Left lung (tissue), 10 donors: Measurements from ENCODE around the gene GPD2. TPM values are rescaled to one million over a fixed set of nuclear protein-coding genes. Genes with fewer than 3 reads are reported as not detected.

ENCODE experiments used
- ATAC-seq: fragments of 200-7000 bp; cut with Tn5 transposase; one replicate; pipeline ENCODE4 v1.9.1; 2020; ENCODE audit warnings: moderate library complexity
- DNase-seq, 4 donors: peaks; one replicate each; pipeline ENCODE4 v3.0.0-alpha.2; 2013 to 2020
- H3K27ac ChIP-seq, 2 donors: fragments of 200-600 bp; sonication (generic) in 1 of 2; one replicate each; pipeline versions ENCODE4 v1.5.0 to v1.8.0; 2020 to 2021
- H3K27me3 ChIP-seq, 2 donors: fragments of 200-600 bp; sonication (generic) in 1 of 2; one replicate each; pipeline versions ENCODE4 v1.5.0 to v1.8.0; 2020 to 2021
- H3K36me3 ChIP-seq, 2 donors: fragments of 200-600 bp; sonication (generic) in 1 of 2; one replicate each; pipeline versions ENCODE4 v1.5.0 to v1.8.0; 2020 to 2021
- H3K4me1 ChIP-seq, 2 donors: fragments of 200-600 bp; one replicate each; pipeline ENCODE4 v1.8.0; 2021
- H3K4me3 ChIP-seq, 2 donors: fragments of 200-600 bp; sonication (generic) in 1 of 2; one replicate each; pipeline versions ENCODE4 v1.5.0 to v1.8.0; 2020 to 2021; ENCODE audit warnings: mild to moderate bottlenecking in 1 of 2
- H3K9me3 ChIP-seq, 2 donors: fragments of 200-600 bp; sonication (generic) in 1 of 2; one replicate each; pipeline versions ENCODE4 v1.5.0 to v1.8.0; 2020 to 2021
- intact Hi-C, 2 donors: fragments of 100-400 bp; cut with DNase I; formaldehyde crosslinking; loops; one replicate each; pipeline versions ENCODE4 v1.11.2 to v1.14.2; 2022
- polyA plus RNA-seq, 6 donors: library from polyadenylated mRNA; unstranded; fragments of 120-200 nt; gene quantifications; one replicate each; pipeline ENCODE4 v1.2.1, GENCODE V29; 2013; ENCODE audit not compliant: insufficient read length in 6 of 6
- total RNA-seq, 2 donors: library from RNA; stranded (reverse); fragmentation: NEBNext Ultra II Directional; extraction: Animal tissue kit (Norgen Biotek cat#: 25700); gene quantifications; one replicate each; pipeline ENCODE4 v1.2.1, GENCODE V29; 2021
- TF ChIP-seq, protein P1 (sequence below), 2 donors: fragments of 200-600 bp; sonication (generic) in 1 of 2; IDR thresholded peaks; one replicate each; pipeline versions ENCODE4 v1.5.0 to v1.8.0; 2021; ENCODE audit warnings: antibody characterized with exemption in 2 of 2
- donor health status: DM: no; HTN: yes; CAD: no.
- donor health status: DM: no; HTN: no; CAD: no.

Gene GPD2
- total and polyA plus RNA-seq, 8 donors: 23.7 to 44.3 (median 26.8) TPM

DNA sequence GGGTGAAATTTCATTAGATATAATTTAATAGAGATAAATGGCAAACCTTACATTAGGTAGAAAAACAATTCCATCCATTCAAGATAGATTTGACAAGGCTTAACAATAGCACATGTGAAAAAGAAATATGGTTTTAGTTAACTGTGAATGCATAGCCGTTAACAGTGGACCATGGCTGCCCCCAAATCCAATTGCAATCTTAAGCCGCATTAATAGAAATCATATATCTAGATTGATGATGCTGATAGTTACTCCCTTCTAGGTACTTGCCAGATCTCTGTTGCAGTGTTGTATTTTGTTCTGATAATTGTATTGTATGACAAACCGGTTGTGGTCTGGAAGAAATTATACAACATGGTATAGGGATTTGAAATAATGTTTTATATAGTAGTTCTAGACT lies 139.8 kb downstream of the GPD2 start:
- DNase-seq (no peak), ATAC-seq (no peak)
- TF ChIP-seq, protein P1, sequence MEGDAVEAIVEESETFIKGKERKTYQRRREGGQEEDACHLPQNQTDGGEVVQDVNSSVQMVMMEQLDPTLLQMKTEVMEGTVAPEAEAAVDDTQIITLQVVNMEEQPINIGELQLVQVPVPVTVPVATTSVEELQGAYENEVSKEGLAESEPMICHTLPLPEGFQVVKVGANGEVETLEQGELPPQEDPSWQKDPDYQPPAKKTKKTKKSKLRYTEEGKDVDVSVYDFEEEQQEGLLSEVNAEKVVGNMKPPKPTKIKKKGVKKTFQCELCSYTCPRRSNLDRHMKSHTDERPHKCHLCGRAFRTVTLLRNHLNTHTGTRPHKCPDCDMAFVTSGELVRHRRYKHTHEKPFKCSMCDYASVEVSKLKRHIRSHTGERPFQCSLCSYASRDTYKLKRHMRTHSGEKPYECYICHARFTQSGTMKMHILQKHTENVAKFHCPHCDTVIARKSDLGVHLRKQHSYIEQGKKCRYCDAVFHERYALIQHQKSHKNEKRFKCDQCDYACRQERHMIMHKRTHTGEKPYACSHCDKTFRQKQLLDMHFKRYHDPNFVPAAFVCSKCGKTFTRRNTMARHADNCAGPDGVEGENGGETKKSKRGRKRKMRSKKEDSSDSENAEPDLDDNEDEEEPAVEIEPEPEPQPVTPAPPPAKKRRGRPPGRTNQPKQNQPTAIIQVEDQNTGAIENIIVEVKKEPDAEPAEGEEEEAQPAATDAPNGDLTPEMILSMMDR (IDR thresholded peaks at IDR 0.05): no peak
- no peak overlapping the region for H3K4me3 ChIP-seq
- H3K4me1 ChIP-seq: no peaks in the 10 kb centered on the region
- intact Hi-C loops: no loop called here
- H3K27ac ChIP-seq: no peak overlapping the region
- H3K27me3 ChIP-seq: no peaks in the 10 kb centered on the region
- peaks cover 0 to 46% of the 10 kb centered on the region in 2 donors for H3K36me3 ChIP-seq
- no peaks in the 10 kb centered on the region for H3K9me3 ChIP-seq

- H3K27me3 ChIP-seq: no peaks in the 10 kb centered on the region
- ATAC-seq (no peak), DNase-seq (no peak)
- TF ChIP-seq, protein P1 (IDR thresholded peaks at IDR 0.05): no peak
- H3K9me3 ChIP-seq: no peaks in the 10 kb centered on the region
- H3K4me3 ChIP-seq: no peak overlapping the region
- H3K27ac ChIP-seq: no peak overlapping the region
- peaks cover 0 to 47% of the 10 kb centered on the region in 2 donors for H3K36me3 ChIP-seq
- H3K4me1 ChIP-seq: no peaks in the 10 kb centered on the region
- intact Hi-C loops: loop anchor here in 1 of 2 donors (10.0 kb wide), 1 partner anchor 236 kb away; no protein-coding TSS in a partner anchor
Measured at GRCh38 chr2:156580501-156580900, 144.3 kb downstream of the GPD2 start.

DNA sequence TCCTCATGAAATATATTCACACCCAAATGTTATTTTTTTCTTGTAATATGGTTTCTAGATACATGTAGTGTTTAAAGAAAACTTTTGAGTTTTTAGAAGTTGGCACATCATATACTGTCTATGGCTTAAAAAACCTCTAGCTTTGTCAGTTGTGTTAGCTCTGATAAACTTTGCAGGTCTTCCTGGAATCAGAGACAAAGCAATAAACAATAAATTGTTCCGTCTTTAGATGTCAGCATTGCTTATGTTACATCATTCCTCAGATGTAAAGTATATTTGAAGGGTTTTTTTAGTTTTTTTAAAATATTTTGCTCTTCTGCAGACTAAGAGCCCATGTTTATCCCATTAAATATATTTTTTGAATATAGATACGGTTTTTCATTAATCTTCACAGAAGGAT lies 145.1 kb downstream of the GPD2 start:
- intact Hi-C loops: loop anchor here in 1 of 2 donors (10.0 kb wide), 1 partner anchor 236 kb away; no protein-coding TSS in a partner anchor
- peaks cover 0 to 47% of the 10 kb centered on the region in 2 donors for H3K36me3 ChIP-seq
- ATAC-seq: no peak
- TF ChIP-seq, protein P1 (IDR thresholded peaks at IDR 0.05): no peak
- H3K9me3 ChIP-seq: no peaks in the 10 kb centered on the region
- H3K27ac ChIP-seq: no peak overlapping the region
- DNase-seq: no peak
- no peak overlapping the region for H3K4me3 ChIP-seq
- no peaks in the 10 kb centered on the region for H3K27me3 ChIP-seq
- no peaks in the 10 kb centered on the region for H3K4me1 ChIP-seq

DNA sequence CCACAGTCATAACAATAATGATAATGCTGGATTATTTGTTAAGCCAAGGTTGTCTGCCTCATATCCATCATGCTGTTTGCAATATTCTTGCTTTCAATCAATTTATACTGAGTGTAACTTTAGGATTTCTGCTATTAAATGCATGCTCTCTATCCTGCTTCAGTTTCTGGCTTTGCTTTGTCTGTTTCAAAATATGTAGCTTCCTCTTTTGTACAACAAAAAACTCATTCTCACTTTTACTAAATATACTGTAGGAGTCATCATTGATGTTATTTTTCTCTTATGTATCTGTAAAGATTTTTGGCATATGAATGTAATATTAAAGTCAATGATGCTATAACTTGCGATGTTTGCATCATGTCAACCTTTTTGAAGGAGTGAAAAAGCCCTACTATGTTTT lies 149.3 kb downstream of the GPD2 start:
- Histone ChIP-seq H3K9me3 (no peaks in the 10 kb centered on the region), H3K27me3 (no peaks in the 10 kb centered on the region), H3K36me3 (peaks cover 0 to 21% of the 10 kb centered on the region in 2 donors), H3K4me3 (no peak overlapping the region), H3K4me1 (peaks cover 0 to 5% of the 10 kb centered on the region in 2 donors), H3K27ac (no peak overlapping the region)
- no peak for ATAC-seq
- no peak for DNase-seq
- intact Hi-C loops: loop anchor here in 1 of 2 donors (10.0 kb wide), 1 partner anchor 241 kb away; no protein-coding TSS in a partner anchor
- TF ChIP-seq, protein P1 (IDR thresholded peaks at IDR 0.05): no peak

GRCh38 chr2:156586621-156587020 lies 150.4 kb downstream of the GPD2 start:
- no peaks in the 10 kb centered on the region for H3K9me3 ChIP-seq
- ATAC-seq (no peak), DNase-seq (no peak)
- intact Hi-C loops: loop anchor here in 1 of 2 donors (10.0 kb wide), 1 partner anchor 242 kb away; no protein-coding TSS in a partner anchor
- no peak overlapping the region for H3K27ac ChIP-seq
- H3K4me3 ChIP-seq: no peak overlapping the region
- H3K27me3 ChIP-seq: no peaks in the 10 kb centered on the region
- TF ChIP-seq, protein P1 (IDR thresholded peaks at IDR 0.05): no peak
- H3K4me1 ChIP-seq: peaks cover 0 to 5% of the 10 kb centered on the region in 2 donors
- H3K36me3 ChIP-seq: peaks cover 0 to 21% of the 10 kb centered on the region in 2 donors
